HEK293 (cell line): ENCODE data around the gene PHACTR2.

ENCODE experiments used
- CTCF ChIA-PET: fragments of 350-600 bp; formaldehyde crosslinking; extraction: SDS; loops from one replicate; lab custom pipeline; 2021; ENCODE audit warnings: antibody characterized with exemption; lab: Yijun Ruan, JAX
- POLR2A ChIA-PET: fragments of 300-600 bp; formaldehyde crosslinking; extraction: SDS; loops from one replicate; lab custom pipeline; 2020; ENCODE audit warnings: antibody characterized with exemption, inconsistent platforms; lab: Yijun Ruan, JAX
- H3K27ac ChIP-seq: fragments of 200-500 bp; sonication (Bioruptor generic); 2 replicates; pipeline ENCODE4 v1.5.1; 2014; ENCODE audit warnings: low read depth, low read length, control low read depth, inconsistent platforms; ENCODE audit errors: extremely low read depth
- H3K36me3 ChIP-seq, 2 experiments: fragments of 200-500 bp in 1 of 2; sonication (Bioruptor generic) in 1 of 2; 1 replicate in 1 of 2; 2 replicates in 1 of 2; pipeline ENCODE4 v1.5.1; 2014 to 2017; ENCODE audit warnings: inconsistent platforms in 2 of 2, low read length in 2 of 2; ENCODE audit not compliant: control insufficient read depth in 2 of 2, insufficient read depth in 1 of 2
- H3K4me1 ChIP-seq: fragments of 200-500 bp; sonication (Bioruptor generic); 2 replicates; pipeline ENCODE4 v1.5.1; 2014; ENCODE audit warnings: mild to moderate bottlenecking, low read length, inconsistent platforms; ENCODE audit not compliant: control insufficient read depth, insufficient read depth
- H3K4me3 ChIP-seq: 2 replicates; pipeline ENCODE4 v1.5.1; 2011; ENCODE audit warnings: low read depth, mild to moderate bottlenecking, control low read depth, low read length, moderate library complexity
- H3K9me3 ChIP-seq: fragments of 200-500 bp; sonication (Bioruptor generic); 2 replicates; pipeline ENCODE4 v1.5.1; 2014; ENCODE audit warnings: low read depth, low read length, inconsistent platforms; ENCODE audit not compliant: control insufficient read depth, insufficient read depth
- ATF2 ChIP-seq: fragments of 450-650 bp; formaldehyde crosslinking; IDR thresholded peaks from 2 replicates; pipeline ENCODE4 v1.5.1; 2016; ENCODE audit warnings: missing biosample characterization, missing genetic modification characterization, low read depth
- BCL11B ChIP-seq: fragments of 450-650 bp; formaldehyde crosslinking; IDR thresholded peaks from 2 replicates; pipeline ENCODE4 v1.5.1; 2016; ENCODE audit warnings: low read depth, missing biosample characterization, missing genetic modification characterization
- CTCF ChIP-seq: fragments of 450-650 bp; formaldehyde crosslinking; IDR thresholded peaks from 2 replicates; pipeline ENCODE4 v1.5.1; 2016; ENCODE audit warnings: missing biosample characterization, missing genetic modification characterization
- FEZF1 ChIP-seq: fragments of 450-650 bp; formaldehyde crosslinking; IDR thresholded peaks from 2 replicates; pipeline ENCODE4 v1.5.1; 2016; ENCODE audit warnings: missing biosample characterization, missing genetic modification characterization
- GFI1B ChIP-seq: fragments of 450-650 bp; formaldehyde crosslinking; IDR thresholded peaks from 2 replicates; pipeline ENCODE4 v1.5.1; 2016; ENCODE audit warnings: missing biosample characterization, missing genetic modification characterization
- GLI2 ChIP-seq: fragments of 450-650 bp; formaldehyde crosslinking; IDR thresholded peaks from 2 replicates; pipeline ENCODE4; 2017; ENCODE audit warnings: missing biosample characterization, missing genetic modification characterization, low read depth, borderline replicate concordance
- IKZF3 ChIP-seq: fragments of 450-650 bp; IDR thresholded peaks from 2 replicates; pipeline ENCODE4 v1.5.0; 2018; ENCODE audit warnings: missing biosample characterization, mild to moderate bottlenecking, missing genetic modification characterization, moderate library complexity
- MYNN ChIP-seq: fragments of 450-650 bp; formaldehyde crosslinking; IDR thresholded peaks from 2 replicates; pipeline ENCODE4 v1.5.1; 2016; ENCODE audit warnings: missing biosample characterization, missing genetic modification characterization, borderline replicate concordance
- OSR2 ChIP-seq: fragments of 450-650 bp; formaldehyde crosslinking; IDR thresholded peaks from 2 replicates; pipeline ENCODE4 v1.5.1; 2016; ENCODE audit warnings: missing biosample characterization, missing genetic modification characterization
- PRDM6 ChIP-seq: fragments of 450-650 bp; formaldehyde crosslinking; IDR thresholded peaks from 2 replicates; pipeline ENCODE4 v1.5.1; 2017; ENCODE audit warnings: missing biosample characterization, missing genetic modification characterization
- SP7 ChIP-seq: fragments of 450-650 bp; formaldehyde crosslinking; IDR thresholded peaks from 2 replicates; pipeline ENCODE4 v1.5.1; 2016; ENCODE audit warnings: missing biosample characterization, missing genetic modification characterization
- ZBTB17 ChIP-seq: fragments of 450-650 bp; formaldehyde crosslinking; IDR thresholded peaks from 2 replicates; pipeline ENCODE4 v1.5.1; 2016; ENCODE audit warnings: missing biosample characterization, missing genetic modification characterization
- ZBTB48 ChIP-seq: fragments of 450-650 bp; formaldehyde crosslinking; IDR thresholded peaks from 2 replicates; pipeline ENCODE4 v1.5.1; 2016; ENCODE audit warnings: missing biosample characterization, missing genetic modification characterization
- ZEB2 ChIP-seq: fragments of 450-650 bp; formaldehyde crosslinking; IDR thresholded peaks from 2 replicates; pipeline ENCODE4 v1.5.1; 2016; ENCODE audit warnings: missing biosample characterization, missing genetic modification characterization
- ZNF121 ChIP-seq: fragments of 450-650 bp; formaldehyde crosslinking; IDR thresholded peaks from 2 replicates; pipeline ENCODE4 v1.5.1; 2016; ENCODE audit warnings: missing biosample characterization, missing genetic modification characterization
- ZNF24 ChIP-seq: fragments of 450-650 bp; formaldehyde crosslinking; IDR thresholded peaks from 2 replicates; pipeline ENCODE4 v1.5.1; 2016; ENCODE audit warnings: missing biosample characterization, missing genetic modification characterization
- ZNF280C ChIP-seq: fragments of 450-650 bp; formaldehyde crosslinking; IDR thresholded peaks from 2 replicates; pipeline ENCODE4 v1.5.1; 2016; ENCODE audit warnings: missing biosample characterization, missing genetic modification characterization
- ZNF366 ChIP-seq: fragments of 450-650 bp; formaldehyde crosslinking; conservative IDR thresholded peaks from 2 replicates; pipeline ENCODE4 v1.5.1; 2016; ENCODE audit warnings: missing biosample characterization, missing genetic modification characterization
- ZNF629 ChIP-seq: fragments of 450-650 bp; formaldehyde crosslinking; IDR thresholded peaks from 2 replicates; pipeline ENCODE4 v1.5.1; 2017; ENCODE audit warnings: missing biosample characterization, missing genetic modification characterization
- ZNF664 ChIP-seq: fragments of 450-650 bp; formaldehyde crosslinking; IDR thresholded peaks from 2 replicates; pipeline ENCODE4 v1.5.1; 2016; ENCODE audit warnings: missing biosample characterization, missing genetic modification characterization
- ZNF843 ChIP-seq: fragments of 450-650 bp; formaldehyde crosslinking; IDR thresholded peaks from 2 replicates; pipeline ENCODE4 v1.5.1; 2016; ENCODE audit warnings: missing biosample characterization, missing genetic modification characterization

Gene PHACTR2

GRCh38 chr6:143752459-143752858 is 74.7 kb downstream of the PHACTR2 start:
- H3K4me1 ChIP-seq, result peaks cover 33% of the 10 kb centered on the region
- H3K36me3 ChIP-seq, result peaks cover 0 to 2% of the 10 kb centered on the region in 2 experiments; a peak in 1 of 3 replicates
- ChIA-PET POLR2A (no interaction called here), CTCF (no interaction called here)
- TF ChIP-seq IKZF3 (tag by site-specific recombination) (0 out of 2 replicates have a peak, but pooled peaks have one; percentile 31), ZNF664 (tag by site-specific recombination) (no peak), ATF2 (tag by site-specific recombination) (peak; percentile 76), SP7 (tag by site-specific recombination) (peak; percentile 49; the same call in 1 of the 2 replicates), CTCF (no peak), ZNF843 (tag by site-specific recombination) (peak; percentile 80), OSR2 (tag by site-specific recombination) (peak; percentile 88), ZBTB17 (tag by site-specific recombination) (peak; percentile 56; the same call in 1 of the 2 replicates), ZNF121 (tag by site-specific recombination) (no peak), ZNF629 (tag by site-specific recombination) (0 out of 2 replicates have a peak, but pooled peaks have one; percentile 42), GLI2 (tag by site-specific recombination) (peak; percentile 41; the same call in 1 of the 2 replicates), MYNN (tag by site-specific recombination) (no peak), ZNF24 (tag by site-specific recombination) (0 out of 2 replicates have a peak, but pooled peaks have one; percentile 13), GFI1B (tag by site-specific recombination) (peak; percentile 66; the same call in 1 of the 2 replicates), ZNF280C (no peak), ZBTB48 (no peak), PRDM6 (peak; percentile 98), BCL11B (peak; percentile 85), ZNF366 (tag by site-specific recombination) (peak; percentile 35; the same call in 1 of the 2 replicates), ZEB2 (tag by site-specific recombination) (peak; percentile 50; the same call in 1 of the 2 replicates), FEZF1 (tag by site-specific recombination) (peak; percentile 81)
- no peak overlapping the region for H3K27ac ChIP-seq
- no peak overlapping the region for H3K4me3 ChIP-seq
- no peaks in the 10 kb centered on the region for H3K9me3 ChIP-seq
